ENCODE data around the gene MPHOSPH8. TPM values are rescaled to one million over a fixed set of nuclear protein-coding genes. Genes with fewer than 3 reads are reported as not detected.

MPHOSPH8 gene, protein sequence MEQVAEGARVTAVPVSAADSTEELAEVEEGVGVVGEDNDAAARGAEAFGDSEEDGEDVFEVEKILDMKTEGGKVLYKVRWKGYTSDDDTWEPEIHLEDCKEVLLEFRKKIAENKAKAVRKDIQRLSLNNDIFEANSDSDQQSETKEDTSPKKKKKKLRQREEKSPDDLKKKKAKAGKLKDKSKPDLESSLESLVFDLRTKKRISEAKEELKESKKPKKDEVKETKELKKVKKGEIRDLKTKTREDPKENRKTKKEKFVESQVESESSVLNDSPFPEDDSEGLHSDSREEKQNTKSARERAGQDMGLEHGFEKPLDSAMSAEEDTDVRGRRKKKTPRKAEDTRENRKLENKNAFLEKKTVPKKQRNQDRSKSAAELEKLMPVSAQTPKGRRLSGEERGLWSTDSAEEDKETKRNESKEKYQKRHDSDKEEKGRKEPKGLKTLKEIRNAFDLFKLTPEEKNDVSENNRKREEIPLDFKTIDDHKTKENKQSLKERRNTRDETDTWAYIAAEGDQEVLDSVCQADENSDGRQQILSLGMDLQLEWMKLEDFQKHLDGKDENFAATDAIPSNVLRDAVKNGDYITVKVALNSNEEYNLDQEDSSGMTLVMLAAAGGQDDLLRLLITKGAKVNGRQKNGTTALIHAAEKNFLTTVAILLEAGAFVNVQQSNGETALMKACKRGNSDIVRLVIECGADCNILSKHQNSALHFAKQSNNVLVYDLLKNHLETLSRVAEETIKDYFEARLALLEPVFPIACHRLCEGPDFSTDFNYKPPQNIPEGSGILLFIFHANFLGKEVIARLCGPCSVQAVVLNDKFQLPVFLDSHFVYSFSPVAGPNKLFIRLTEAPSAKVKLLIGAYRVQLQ
- 40.3 and 41.1 TPM in 2 replicates for total RNA-seq

DNA sequence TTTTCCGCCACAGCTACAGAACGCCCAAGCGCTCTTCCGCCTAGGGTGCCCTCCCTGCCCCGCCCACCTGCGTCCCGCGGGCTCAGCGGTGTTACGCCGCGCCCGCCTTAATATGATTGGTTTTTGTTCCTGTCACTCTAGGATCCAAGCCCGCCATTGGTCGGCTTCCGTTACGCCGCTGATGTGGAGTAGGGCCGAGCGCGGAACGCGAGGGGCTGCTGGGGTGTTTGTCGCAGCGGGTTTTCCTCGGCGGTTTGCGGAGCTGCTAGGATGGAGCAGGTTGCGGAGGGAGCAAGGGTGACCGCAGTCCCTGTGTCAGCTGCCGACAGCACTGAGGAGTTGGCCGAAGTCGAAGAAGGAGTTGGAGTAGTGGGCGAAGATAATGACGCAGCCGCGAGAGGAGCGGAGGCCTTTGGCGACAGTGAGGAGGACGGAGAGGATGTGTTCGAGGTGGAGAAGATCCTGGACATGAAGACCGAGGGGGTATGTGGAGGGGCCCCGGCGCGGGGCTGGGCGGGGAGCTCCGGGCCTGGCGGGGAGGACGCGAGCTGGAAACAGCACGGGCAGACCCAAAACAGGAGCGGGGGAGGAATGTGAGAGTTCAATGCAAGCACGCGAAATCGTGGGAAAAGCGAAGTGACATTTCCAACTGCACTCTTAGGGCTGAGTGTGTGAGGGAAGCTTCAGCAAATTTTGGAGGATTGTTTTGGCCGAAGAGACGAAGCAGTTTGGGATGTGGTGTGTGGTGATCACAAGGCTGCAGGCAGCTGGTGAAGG lies at the start of gene MPHOSPH8:
TSS of gene MPHOSPH8 (plus strand) at position 181 of the 777 bp plus-strand sequence. CDS start at position 271, 90 bp downstream.
- peaks cover 30% of the 10 kb centered on the region for H3K36me3 Mint-ChIP-seq (ENCODE audit: low read depth)
- intact Hi-C loops (cut with micrococcal nuclease) = loop anchor here (1.0 to 5.0 kb wide), 5 partner anchors 46 to 325 kb away; partner anchors contain the start of genes PSPC1, ZMYM2 and ZMYM5
- H3K27me3 Mint-ChIP-seq = peaks cover 4% of the 10 kb centered on the region
- H3K9me3 Mint-ChIP-seq = peaks cover 9% of the 10 kb centered on the region
- H3K4me3 Mint-ChIP-seq = peak within 1 kb of the TSS; percentile 100
- peak within 1 kb of the TSS; percentile 97 for H3K27ac Mint-ChIP-seq
- DNase-seq = peak; percentile 98
- peaks cover 26% of the 10 kb centered on the region for H3K4me1 Mint-ChIP-seq

DNA sequence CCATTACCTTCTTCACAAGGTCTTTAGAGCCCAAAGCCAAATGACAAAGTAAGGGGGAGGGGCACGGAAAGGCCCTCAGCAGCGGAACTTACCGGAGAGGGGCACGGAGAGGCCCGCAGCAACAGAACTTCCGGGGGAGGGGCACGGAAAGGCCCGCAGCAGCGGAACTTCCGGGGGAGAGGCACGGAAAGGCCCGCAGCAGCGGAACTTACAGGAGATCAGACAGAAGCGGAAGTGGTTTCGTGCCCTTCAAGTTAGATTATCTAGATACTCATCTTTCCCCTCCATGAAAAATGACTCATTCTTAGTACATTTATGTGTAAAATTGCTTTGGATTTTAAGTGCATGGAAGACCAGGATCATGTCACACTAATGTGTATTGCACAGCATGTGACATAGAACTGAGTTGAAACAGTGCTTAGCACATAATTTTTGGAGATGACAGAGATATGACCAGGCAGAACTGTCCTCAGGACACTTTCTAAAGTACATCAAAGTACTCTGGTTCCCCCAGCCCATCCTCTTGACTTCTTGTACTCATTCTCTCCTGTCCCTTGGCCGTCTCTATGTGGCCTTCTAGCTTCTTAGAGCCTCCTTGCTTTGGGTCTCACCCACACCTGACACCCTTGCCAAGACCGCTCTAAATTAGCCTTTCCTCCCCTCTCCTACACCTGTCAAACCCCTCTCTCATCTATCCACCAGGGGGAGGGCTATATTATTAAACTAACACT lies 46.4 kb upstream of the MPHOSPH8 start:
- H3K36me3 Mint-ChIP-seq (ENCODE audit: low read depth) = peaks cover 3% of the 10 kb centered on the region
- peak overlapping the region; percentile 73 for H3K4me3 Mint-ChIP-seq
- peak; percentile 93 for DNase-seq
- peaks cover 15% of the 10 kb centered on the region for H3K4me1 Mint-ChIP-seq
- H3K27ac Mint-ChIP-seq = peak overlapping the region; percentile 82
- intact Hi-C loops (cut with micrococcal nuclease) = loop anchor here (2.0 to 5.0 kb wide), 2 partner anchors 45 to 276 kb away; partner anchors contain the start of genes MPHOSPH8 and ZMYM5
- H3K27me3 Mint-ChIP-seq = peaks cover 11% of the 10 kb centered on the region
- H3K9me3 Mint-ChIP-seq = peaks cover 5% of the 10 kb centered on the region

DNA sequence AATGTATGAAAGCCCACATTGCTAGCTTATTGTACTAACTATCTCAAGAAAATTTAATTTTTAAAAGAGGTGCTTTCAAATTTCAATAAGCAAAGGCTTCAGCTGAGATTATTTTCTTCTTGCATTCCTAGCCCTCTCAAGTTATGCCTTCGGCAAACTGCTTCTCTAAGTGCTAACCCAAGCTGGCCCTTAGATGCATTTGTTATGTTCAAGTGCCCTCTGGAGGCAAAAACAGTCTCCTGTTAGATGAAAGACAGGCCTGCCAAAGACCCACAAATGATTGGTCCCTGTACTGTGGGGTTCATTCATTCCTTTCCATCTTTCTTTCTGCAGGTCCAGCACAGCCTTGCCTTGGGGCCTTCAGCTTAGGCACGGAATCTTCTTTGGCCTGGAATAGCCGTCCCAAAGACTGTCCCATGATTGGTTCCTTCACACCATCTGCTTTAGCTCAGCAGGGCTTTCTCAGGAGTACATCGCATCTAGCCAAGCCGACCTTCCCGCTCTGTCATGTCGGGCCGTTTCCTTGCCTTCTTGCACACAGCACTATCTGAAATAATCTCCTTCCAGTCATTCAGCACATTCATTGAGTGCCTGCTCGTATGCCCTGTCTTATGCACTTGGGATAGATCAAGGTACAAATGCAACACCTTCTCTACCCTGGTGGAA lies 45.7 kb upstream of the MPHOSPH8 start:
- Mint-ChIP-seq H3K27me3 (peaks cover 8% of the 10 kb centered on the region), H3K36me3 (ENCODE audit: low read depth) (peaks cover 3% of the 10 kb centered on the region), H3K4me1 (peaks cover 15% of the 10 kb centered on the region), H3K27ac (peak overlapping the region; percentile 82), H3K9me3 (peaks cover 5% of the 10 kb centered on the region), H3K4me3 (peak overlapping the region; percentile 73)
- intact Hi-C loops (cut with micrococcal nuclease) = loop anchor here (2.0 to 5.0 kb wide), 2 partner anchors 45 to 275 kb away; partner anchors contain the start of genes MPHOSPH8 and ZMYM5
- peak; percentile 82 for DNase-seq

DNA sequence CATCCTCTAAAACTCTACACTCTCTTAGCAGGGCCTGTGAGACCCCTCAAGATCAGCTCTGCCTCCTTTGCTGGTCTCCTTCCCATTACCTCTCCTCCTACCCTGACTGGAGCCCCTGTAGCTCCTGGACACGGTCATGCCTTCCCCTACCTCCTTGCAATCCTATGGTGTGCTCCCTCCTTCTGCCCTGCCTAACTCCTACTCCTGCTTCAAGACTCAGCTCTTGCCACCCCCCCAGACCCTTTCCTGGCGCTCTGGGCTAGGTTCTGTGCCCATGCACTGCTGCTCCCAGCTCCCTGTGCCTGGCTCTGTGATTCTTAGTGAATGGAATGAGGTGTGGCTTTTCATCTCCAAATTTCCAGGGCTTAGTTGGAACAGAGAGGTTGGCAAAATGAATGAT lies 44.1 kb upstream of the MPHOSPH8 start:
- no peak overlapping the region for H3K27ac Mint-ChIP-seq

DNA sequence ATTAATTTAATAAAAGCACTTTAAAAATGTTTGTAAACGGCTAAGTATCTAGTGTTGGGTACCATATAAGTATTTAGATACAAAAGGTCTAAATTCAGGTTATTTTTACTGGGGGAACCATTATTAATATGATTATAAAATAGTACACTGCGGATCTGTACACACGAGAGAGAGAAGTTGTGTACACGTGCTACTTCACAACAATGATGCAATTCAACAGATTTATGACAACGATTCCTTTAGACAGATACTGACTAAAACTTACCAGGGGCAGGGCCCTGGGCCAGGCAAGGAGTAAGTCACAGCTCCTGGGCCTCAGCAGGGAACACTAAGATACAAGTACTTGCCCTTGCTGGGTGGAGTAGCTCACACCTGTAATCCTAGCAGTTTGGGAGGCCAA lies 43.0 kb upstream of the MPHOSPH8 start:
- Mint-ChIP-seq H3K9me3 (no peaks in the 10 kb centered on the region), H3K27me3 (peaks cover 3% of the 10 kb centered on the region), H3K4me3 (no peak overlapping the region), H3K27ac (no peak overlapping the region), H3K4me1 (peaks cover 15% of the 10 kb centered on the region), H3K36me3 (ENCODE audit: low read depth) (peaks cover 3% of the 10 kb centered on the region)
- peak; percentile 49 for DNase-seq
- intact Hi-C loops (cut with micrococcal nuclease) = no loop called here

More for the DNA sequence above, 44.1 kb upstream of the MPHOSPH8 start:
- no peak overlapping the region for H3K4me3 Mint-ChIP-seq
- no peaks in the 10 kb centered on the region for H3K9me3 Mint-ChIP-seq
- peaks cover 3% of the 10 kb centered on the region for H3K27me3 Mint-ChIP-seq
- peaks cover 3% of the 10 kb centered on the region for H3K36me3 Mint-ChIP-seq (ENCODE audit: low read depth)
- H3K4me1 Mint-ChIP-seq = peaks cover 15% of the 10 kb centered on the region
- DNase-seq = no peak
- intact Hi-C loops (cut with micrococcal nuclease) = loop anchor here (5.0 kb wide), 1 partner anchor 43 kb away; the partner anchor contains the start of gene MPHOSPH8

DNA sequence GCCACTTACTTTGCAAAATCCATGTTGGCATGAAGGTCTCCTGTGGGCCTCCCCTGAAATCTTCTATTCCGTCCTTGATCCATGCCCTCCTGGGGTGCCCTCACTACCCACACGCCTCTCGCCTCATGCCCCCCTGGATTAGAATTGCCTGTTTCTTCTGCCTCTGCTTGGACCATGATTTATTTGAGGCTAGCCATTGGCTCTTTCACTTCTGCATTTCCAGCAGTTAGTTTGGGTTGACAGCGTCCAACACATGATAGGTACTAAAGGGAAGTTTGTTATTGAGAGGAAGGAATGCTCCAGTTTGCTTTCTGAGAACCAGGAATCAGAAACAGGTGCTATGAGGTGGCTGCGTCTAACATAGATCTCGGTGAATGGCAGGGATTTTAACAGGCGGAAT lies 41.6 kb upstream of the MPHOSPH8 start:
- peaks cover 6% of the 10 kb centered on the region for H3K27me3 Mint-ChIP-seq
- no peak overlapping the region for H3K27ac Mint-ChIP-seq

DNA sequence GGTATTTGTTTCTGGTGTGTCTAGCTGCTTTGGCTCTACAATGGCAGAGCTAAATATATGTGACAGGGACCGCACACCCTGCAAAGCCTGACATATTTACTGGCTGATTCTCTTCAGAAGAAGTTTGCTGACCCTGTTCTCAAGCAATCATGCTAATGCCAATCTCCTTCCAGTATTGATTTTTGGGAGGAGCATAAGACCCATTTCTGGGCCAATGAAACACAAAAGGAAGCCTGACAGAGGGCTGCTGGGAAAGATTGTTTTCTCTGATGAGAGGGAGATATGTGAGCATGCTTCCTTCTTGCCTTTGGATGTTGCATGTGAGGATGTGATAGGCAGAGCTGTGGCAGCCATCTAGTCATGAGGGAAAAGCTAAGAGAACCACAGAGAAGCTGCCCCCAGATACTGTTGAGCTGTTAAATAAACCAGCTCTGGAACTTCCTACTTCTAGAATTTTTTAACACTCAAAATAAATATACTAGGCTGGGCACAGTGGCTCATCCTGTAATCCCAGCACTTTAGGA lies 40.7 kb upstream of the MPHOSPH8 start:
- DNase-seq = no peak
- intact Hi-C loops (cut with micrococcal nuclease) = no loop called here
- no peak overlapping the region for H3K27ac Mint-ChIP-seq

More for the DNA sequence above, 41.6 kb upstream of the MPHOSPH8 start:
- Mint-ChIP-seq H3K9me3 (no peaks in the 10 kb centered on the region), H3K4me1 (peaks cover 14% of the 10 kb centered on the region), H3K4me3 (no peak overlapping the region), H3K36me3 (ENCODE audit: low read depth) (peaks cover under 1% of the 10 kb centered on the region)
- intact Hi-C loops (cut with micrococcal nuclease) = no loop called here
- DNase-seq = no peak

DNA sequence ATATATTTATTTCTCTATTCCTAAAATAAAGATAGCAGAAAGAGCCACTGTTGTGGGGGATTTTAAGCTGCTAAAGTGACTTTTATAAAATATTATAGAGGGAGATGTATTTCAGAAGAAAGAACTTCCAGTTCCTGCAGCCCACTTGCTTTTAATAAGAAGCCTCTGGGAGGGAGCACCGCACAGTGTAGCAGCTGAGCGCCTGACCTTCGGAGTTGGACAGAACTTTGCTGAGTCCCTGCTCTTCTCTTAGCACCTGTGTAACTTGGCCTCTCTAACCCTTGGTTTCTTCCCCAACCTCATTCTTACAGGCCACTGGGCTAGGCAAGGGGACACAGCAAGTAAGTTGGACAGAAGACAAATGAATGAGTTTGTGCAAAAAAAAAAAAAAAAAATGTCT lies 37.4 kb upstream of the MPHOSPH8 start:
- Mint-ChIP-seq H3K9me3 (no peaks in the 10 kb centered on the region), H3K4me3 (no peak overlapping the region), H3K27ac (no peak overlapping the region), H3K27me3 (peaks cover 19% of the 10 kb centered on the region), H3K36me3 (ENCODE audit: low read depth) (no peaks in the 10 kb centered on the region), H3K4me1 (peaks cover 3% of the 10 kb centered on the region)
- DNase-seq = no peak
- intact Hi-C loops (cut with micrococcal nuclease) = no loop called here

More for the DNA sequence above, 40.7 kb upstream of the MPHOSPH8 start:
- Mint-ChIP-seq H3K4me3 (no peak overlapping the region), H3K4me1 (peaks cover 7% of the 10 kb centered on the region), H3K36me3 (ENCODE audit: low read depth) (no peaks in the 10 kb centered on the region), H3K27me3 (peaks cover 6% of the 10 kb centered on the region), H3K9me3 (no peaks in the 10 kb centered on the region)

DNA sequence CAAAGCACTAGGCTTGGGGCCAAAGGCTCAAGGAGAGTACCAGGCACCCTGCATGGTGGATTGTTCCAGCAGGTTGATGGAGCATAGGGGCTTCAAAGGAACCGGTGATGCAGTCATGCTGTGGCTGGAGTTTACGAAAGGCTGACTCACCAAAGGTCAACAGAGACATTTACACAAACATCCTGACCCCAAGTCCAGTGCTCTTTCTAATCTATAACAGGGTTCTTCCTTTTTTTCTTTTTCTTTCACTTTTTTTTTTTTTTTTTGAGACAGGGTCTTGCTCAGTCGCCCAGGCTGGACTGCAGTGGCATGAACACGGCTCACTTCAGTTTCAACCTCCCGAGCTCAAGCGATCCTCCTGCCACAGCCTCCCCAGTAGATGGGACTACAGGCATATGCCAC lies 36.5 kb upstream of the MPHOSPH8 start:
- no peak for DNase-seq
- intact Hi-C loops (cut with micrococcal nuclease) = no loop called here
- H3K9me3 Mint-ChIP-seq = no peaks in the 10 kb centered on the region
- no peak overlapping the region for H3K4me3 Mint-ChIP-seq
- no peak overlapping the region for H3K27ac Mint-ChIP-seq
- H3K27me3 Mint-ChIP-seq = peaks cover 19% of the 10 kb centered on the region
- no peaks in the 10 kb centered on the region for H3K36me3 Mint-ChIP-seq (ENCODE audit: low read depth)
- H3K4me1 Mint-ChIP-seq = peaks cover 3% of the 10 kb centered on the region

DNA sequence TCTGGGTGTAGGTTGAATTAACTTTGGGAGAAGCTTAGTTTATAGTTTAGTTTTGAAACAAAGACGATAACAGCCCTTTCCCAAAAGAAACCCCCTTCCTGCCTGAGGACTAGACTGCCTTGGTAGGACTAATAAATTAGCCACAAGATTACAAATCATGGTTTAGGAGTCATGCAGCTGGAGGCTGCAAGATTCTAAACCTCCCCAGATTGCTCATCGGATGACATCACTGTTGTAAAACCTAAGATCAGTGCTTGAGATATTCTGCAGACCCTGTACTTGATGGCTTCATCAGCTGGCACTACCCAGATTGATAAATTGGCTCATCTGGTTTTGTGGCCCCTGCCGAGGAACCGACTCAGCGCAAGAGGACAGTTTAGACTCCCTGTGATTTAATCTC lies 35.9 kb upstream of the MPHOSPH8 start:
- intact Hi-C loops (cut with micrococcal nuclease) = no loop called here
- DNase-seq = no peak
- Mint-ChIP-seq H3K4me3 (no peak overlapping the region), H3K27me3 (peaks cover 19% of the 10 kb centered on the region), H3K4me1 (peaks cover 3% of the 10 kb centered on the region), H3K9me3 (no peaks in the 10 kb centered on the region), H3K27ac (no peak overlapping the region), H3K36me3 (ENCODE audit: low read depth) (no peaks in the 10 kb centered on the region)

DNA sequence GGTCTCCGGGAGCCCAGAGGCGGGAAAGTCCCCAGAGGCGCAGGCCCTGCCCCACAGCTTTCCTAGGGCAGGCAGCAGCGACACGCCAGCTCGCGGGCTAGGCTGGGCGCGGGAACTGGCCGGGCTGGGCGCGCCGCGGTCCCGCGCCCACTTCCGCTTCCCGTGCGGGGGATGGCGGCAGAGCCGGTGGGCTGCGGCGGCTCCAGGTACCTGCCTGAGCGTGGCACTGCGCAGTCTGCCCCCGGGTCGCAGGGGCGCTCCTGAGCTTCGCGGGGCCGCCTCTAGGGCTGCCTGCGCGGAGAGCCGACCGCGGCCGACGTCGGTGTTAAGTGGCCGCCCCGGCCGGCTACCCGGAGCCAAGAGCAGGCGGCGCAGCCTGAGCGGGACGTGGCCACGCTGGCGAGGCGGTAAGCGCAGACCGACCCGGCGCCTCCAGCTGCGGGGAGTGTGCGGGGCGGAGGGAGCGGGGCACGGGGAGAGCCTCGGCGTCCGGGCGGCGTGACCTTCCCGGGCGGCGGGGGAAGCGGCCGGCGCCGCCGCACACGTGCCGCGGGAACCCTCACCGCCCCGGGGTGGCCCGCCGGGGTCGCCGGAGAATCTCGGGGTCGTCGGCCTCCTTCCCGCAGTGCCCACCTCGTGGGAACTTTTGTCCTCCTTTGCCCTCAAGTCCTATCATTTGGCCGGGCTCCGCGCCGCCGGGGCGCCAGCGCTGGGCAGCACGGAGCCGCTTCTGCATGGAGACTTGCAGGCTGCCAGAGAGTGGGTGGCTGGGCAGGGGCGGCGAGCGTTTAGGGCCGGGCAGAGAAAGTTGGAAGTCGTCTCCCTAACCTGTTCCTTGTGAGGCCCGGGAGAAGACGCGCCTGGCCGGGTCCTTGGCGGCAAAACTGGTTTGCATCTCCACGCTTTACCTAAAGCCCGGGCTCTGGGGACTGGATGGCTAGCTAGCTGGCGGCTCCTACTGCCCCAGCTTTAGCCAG lies 31.4 kb upstream of the MPHOSPH8 start:
- Mint-ChIP-seq H3K27me3 (peaks cover 35% of the 10 kb centered on the region), H3K4me1 (no peaks in the 10 kb centered on the region), H3K27ac (no peak overlapping the region), H3K4me3 (peak overlapping the region; percentile 59), H3K36me3 (ENCODE audit: low read depth) (peaks cover 2% of the 10 kb centered on the region), H3K9me3 (peaks cover 14% of the 10 kb centered on the region)
- peak; percentile 76 for DNase-seq
- intact Hi-C loops (cut with micrococcal nuclease) = no loop called here
